ENCODE data around the gene ALDOA. TPM values are rescaled to one million over a fixed set of nuclear protein-coding genes. Genes with fewer than 3 reads are reported as not detected.
"Not testable (repeated sequence)": the region's sequence is repeated elsewhere in the genome, so short reads cannot be mapped to it uniquely, and the experiment has no call there.

ALDOA gene
- total RNA-seq, 2 donors from 2014 or later = 569 to 841 TPM

GRCh38 chr16:30113711-30114333, 48.3 kb downstream of the ALDOA start:
- Histone ChIP-seq H3K9me3 (no peaks in the 10 kb centered on the region), H3K27me3 (replicated peaks; ENCODE audit: insufficient read depth) (no peaks in the 10 kb centered on the region), H3K4me3 (no peak overlapping the region), H3K27ac (no peak overlapping the region), H3K36me3 (peaks cover 58% of the 10 kb centered on the region), H3K4me1 (ENCODE audit: control insufficient read depth in 1 of 2, low read depth in 2 of 2) (no peaks in the 10 kb centered on the region)
- DNase-seq (ENCODE audit: low spot score) (no peak), ATAC-seq (ENCODE audit: insufficient number of reproducible peaks, low FRiP score, low read depth) (no peak)
- TF ChIP-seq, protein P1, sequence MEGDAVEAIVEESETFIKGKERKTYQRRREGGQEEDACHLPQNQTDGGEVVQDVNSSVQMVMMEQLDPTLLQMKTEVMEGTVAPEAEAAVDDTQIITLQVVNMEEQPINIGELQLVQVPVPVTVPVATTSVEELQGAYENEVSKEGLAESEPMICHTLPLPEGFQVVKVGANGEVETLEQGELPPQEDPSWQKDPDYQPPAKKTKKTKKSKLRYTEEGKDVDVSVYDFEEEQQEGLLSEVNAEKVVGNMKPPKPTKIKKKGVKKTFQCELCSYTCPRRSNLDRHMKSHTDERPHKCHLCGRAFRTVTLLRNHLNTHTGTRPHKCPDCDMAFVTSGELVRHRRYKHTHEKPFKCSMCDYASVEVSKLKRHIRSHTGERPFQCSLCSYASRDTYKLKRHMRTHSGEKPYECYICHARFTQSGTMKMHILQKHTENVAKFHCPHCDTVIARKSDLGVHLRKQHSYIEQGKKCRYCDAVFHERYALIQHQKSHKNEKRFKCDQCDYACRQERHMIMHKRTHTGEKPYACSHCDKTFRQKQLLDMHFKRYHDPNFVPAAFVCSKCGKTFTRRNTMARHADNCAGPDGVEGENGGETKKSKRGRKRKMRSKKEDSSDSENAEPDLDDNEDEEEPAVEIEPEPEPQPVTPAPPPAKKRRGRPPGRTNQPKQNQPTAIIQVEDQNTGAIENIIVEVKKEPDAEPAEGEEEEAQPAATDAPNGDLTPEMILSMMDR (IDR thresholded peaks at IDR 0.05) = no peak

GRCh38 chr16:30114411-30114810, 48.9 kb downstream of the ALDOA start:
- no peaks in the 10 kb centered on the region for H3K27me3 ChIP-seq (replicated peaks; ENCODE audit: insufficient read depth)
- no peaks in the 10 kb centered on the region for H3K9me3 ChIP-seq
- no peaks in the 10 kb centered on the region for H3K4me1 ChIP-seq (ENCODE audit: control insufficient read depth in 1 of 2, low read depth in 2 of 2)
- ATAC-seq (ENCODE audit: insufficient number of reproducible peaks, low FRiP score, low read depth) = no peak
- DNase-seq (ENCODE audit: low spot score) = no peak
- H3K27ac ChIP-seq = no peak overlapping the region
- no peak overlapping the region for H3K4me3 ChIP-seq
- peaks cover 60% of the 10 kb centered on the region for H3K36me3 ChIP-seq
- TF ChIP-seq, protein P1 (IDR thresholded peaks at IDR 0.05) = no peak

- not testable (repeated sequence) for H3K4me3 ChIP-seq; H3K9me3 ChIP-seq; H3K27me3 ChIP-seq (replicated peaks; ENCODE audit: insufficient read depth); DNase-seq (ENCODE audit: low spot score); ATAC-seq (ENCODE audit: insufficient number of reproducible peaks, low FRiP score, low read depth); H3K4me1 ChIP-seq (ENCODE audit: control insufficient read depth in 1 of 2, low read depth in 2 of 2); H3K27ac ChIP-seq
- peaks cover 62% of the 10 kb centered on the region for H3K36me3 ChIP-seq
These were observed 49.3 kb downstream of the ALDOA start for GRCh38 chr16:30114833-30115232.

DNA sequence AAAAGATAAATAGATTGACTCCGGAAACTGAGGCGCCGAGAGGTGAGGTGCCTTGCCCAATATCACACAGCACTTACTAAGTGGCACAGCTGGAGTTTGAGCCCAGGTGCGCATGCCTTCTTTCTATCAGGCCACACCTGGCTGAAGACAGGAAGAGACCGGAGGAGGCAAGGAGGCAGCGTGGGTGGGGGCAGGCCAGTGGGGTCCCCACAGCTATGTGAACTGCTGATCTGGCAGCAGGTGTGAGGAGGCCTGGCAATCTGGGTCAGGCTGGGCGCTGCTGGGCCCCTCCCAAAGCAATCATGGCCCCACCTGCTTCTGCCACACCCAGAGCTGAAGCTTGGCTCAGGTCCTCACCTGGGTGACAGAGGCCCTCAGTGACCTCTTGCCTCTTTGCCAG, 49.7 kb downstream of the ALDOA start:
- DNase-seq (ENCODE audit: low spot score) (no peak), ATAC-seq (ENCODE audit: insufficient number of reproducible peaks, low FRiP score, low read depth) (no peak)
- no peaks in the 10 kb centered on the region for H3K4me1 ChIP-seq (ENCODE audit: control insufficient read depth in 1 of 2, low read depth in 2 of 2)
- H3K27me3 ChIP-seq (replicated peaks; ENCODE audit: insufficient read depth) = no peaks in the 10 kb centered on the region
- no peak overlapping the region for H3K27ac ChIP-seq
- no peak overlapping the region for H3K4me3 ChIP-seq
- TF ChIP-seq, protein P1 (IDR thresholded peaks at IDR 0.05) = no peak
- no peaks in the 10 kb centered on the region for H3K9me3 ChIP-seq
- peaks cover 63% of the 10 kb centered on the region for H3K36me3 ChIP-seq

DNA sequence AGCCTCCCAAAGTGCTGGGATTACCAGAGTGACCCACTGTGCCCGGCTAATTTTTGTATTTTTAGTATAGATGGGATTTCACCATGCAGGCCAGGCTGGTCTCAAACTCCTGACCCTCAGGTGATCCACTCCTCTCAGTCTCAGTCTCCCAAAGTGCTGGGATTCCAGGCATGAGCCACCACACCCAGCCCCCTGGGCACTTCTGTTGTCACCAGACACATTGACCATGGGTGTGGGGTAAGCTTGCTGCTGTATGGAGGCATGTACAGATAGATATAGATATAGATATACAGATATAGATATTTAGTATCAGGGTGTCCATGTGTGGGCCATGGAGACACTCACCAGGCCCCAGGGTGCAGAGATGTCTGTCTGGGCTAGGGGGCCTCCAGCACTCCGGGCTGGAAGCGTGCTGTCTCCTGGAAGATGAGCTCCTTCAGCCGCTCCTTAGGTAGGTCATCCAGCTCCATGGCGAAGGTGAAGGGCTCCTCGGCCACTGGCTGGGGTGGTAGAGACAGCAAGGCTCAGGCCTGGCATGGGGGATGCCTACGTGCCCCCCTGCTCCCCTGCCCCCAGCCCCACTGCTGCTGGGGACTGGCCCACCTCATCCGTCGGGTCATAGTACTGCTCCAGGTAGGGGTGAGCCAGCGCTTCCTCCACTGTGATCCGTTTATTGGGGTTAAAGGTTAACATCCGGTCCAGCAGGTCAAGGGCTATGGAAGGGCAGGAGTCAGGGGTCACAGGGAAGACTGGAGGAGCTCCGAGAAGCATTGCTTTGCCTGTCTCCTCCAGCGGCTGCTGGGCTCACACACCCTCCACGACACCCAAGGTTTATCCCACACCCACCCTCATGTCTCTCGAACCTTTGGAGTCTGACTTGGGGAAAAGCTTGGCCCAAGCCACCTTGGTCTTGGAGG, 51.0 kb downstream of the ALDOA start:
- Histone ChIP-seq H3K4me3 (no peak overlapping the region), H3K36me3 (peaks cover 51% of the 10 kb centered on the region), H3K27ac (no peak overlapping the region), H3K4me1 (ENCODE audit: control insufficient read depth in 1 of 2, low read depth in 2 of 2) (peaks cover 0 to 8% of the 10 kb centered on the region in 2 donors), H3K27me3 (replicated peaks; ENCODE audit: insufficient read depth) (no peaks in the 10 kb centered on the region), H3K9me3 (no peaks in the 10 kb centered on the region)
- no peak for ATAC-seq (ENCODE audit: insufficient number of reproducible peaks, low FRiP score, low read depth)
- DNase-seq (ENCODE audit: low spot score) = no peak
- TF ChIP-seq, protein P1 (IDR thresholded peaks at IDR 0.05) = no peak
